Neural progenitor cell (in vitro differentiated cells): ENCODE measurements around the gene RMDN3.

ENCODE experiments used
- CTCF ChIP-seq: fragments of 200-600 bp; sonication (generic); IDR thresholded peaks from 2 replicates; pipeline ENCODE4 v1.5.1; 2017; ENCODE audit warnings: antibody characterized with exemption, mild to moderate bottlenecking
- EZH2 ChIP-seq: fragments of 200-600 bp; sonication (generic); IDR thresholded peaks from 2 replicates; pipeline ENCODE4 v1.6.1; 2017; ENCODE audit warnings: antibody characterized with exemption, mild to moderate bottlenecking, moderate library complexity
- EZH2phosphoT487 ChIP-seq: fragments of 200-600 bp; sonication (generic); IDR thresholded peaks from 2 replicates; pipeline ENCODE4 v1.6.1; 2017; ENCODE audit warnings: antibody characterized with exemption

- no peak for TF ChIP-seq CTCF
- TF ChIP-seq EZH2, result no peak
- no peak for TF ChIP-seq EZH2phosphoT487
Measured at GRCh38 chr15:40722354-40722753, 32.7 kb downstream of the RMDN3 start.
